Activated naive CD4-positive, alpha-beta T cell treated with anti-CD3 and anti-CD28 coated beads for 36 hours (primary cell): ENCODE results near the gene NAPB. TPM values are rescaled to one million over a fixed set of nuclear protein-coding genes. Genes with fewer than 3 reads are reported as not detected.
A peak's percentile ranks its signal among the peaks of the same experiment; 100 is the strongest.

Experiments used
- CTCF ChIA-PET: fragments of 350-600 bp; sonication (Branson Sonifier 250); formaldehyde crosslinking; loops from one replicate; lab custom pipeline; 2021; ENCODE audit warnings: antibody characterized with exemption; lab: Charles Lee
- DNase-seq: peaks from one replicate; pipeline ENCODE4 v3.0.0-alpha.2; 2020
- H3K27ac Mint-ChIP-seq: one replicate; pipeline ENCODE4 v1.8.0; 2021; ENCODE audit warnings: mild to moderate bottlenecking, mixed read lengths
- H3K27me3 Mint-ChIP-seq: one replicate; pipeline ENCODE4 v1.8.0; 2021; ENCODE audit warnings: low read depth, mixed read lengths
- H3K36me3 Mint-ChIP-seq: one replicate; pipeline ENCODE4 v1.8.0; 2021; ENCODE audit warnings: low read depth, mixed read lengths
- H3K4me1 Mint-ChIP-seq: one replicate; pipeline ENCODE4 v1.8.0; 2021; ENCODE audit warnings: low read depth, mixed read lengths
- H3K4me3 Mint-ChIP-seq: one replicate; pipeline ENCODE4 v1.8.0; 2021; ENCODE audit warnings: mild to moderate bottlenecking, moderate library complexity, mixed read lengths
- H3K9me3 Mint-ChIP-seq: one replicate; pipeline ENCODE4 v1.8.0; 2021; ENCODE audit warnings: mixed read lengths
- intact Hi-C: fragments of 100-400 bp; cut with micrococcal nuclease; formaldehyde crosslinking; loops from one replicate; pipeline ENCODE4 v1.15.1; 2023
- total RNA-seq, 2 experiments: library from RNA; stranded (reverse); gene quantifications; one replicate each; pipeline ENCODE4 v1.2.3, GENCODE V29; 2021

The NAPB gene
- total RNA-seq, 2 experiments from 2014 or later, result 5.4 to 7.6 TPM

DNA sequence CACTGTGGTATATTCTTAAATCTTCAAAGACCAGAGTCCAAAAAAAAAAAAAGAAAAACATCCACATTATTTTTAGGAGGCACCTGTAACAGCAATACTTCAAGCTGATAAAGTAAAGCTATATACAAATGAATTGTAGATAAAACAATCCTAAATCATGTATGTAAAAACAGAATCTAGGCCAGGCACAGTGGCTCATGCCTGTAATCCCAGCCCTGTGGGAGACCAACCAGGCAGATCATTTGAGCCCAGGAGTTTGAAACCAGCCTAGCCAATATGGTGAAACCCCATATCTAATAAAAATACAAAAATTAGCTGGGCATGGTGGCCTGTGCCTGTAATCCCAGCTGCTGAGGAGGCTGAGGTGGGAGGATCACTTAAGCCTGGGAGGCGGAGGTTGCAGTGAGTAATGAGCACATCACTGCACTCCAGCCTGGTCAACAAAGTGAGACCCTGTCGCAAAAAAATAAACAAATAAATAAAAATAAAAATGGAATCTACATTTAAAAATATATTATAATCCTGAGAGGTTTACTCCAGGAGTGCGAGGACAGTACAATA, 7.3 kb downstream of the NAPB start:
- Mint-ChIP-seq H3K9me3 (no peaks in the 10 kb centered on the region), H3K27ac (no peak overlapping the region), H3K36me3 (peaks cover 3% of the 10 kb centered on the region), H3K27me3 (no peaks in the 10 kb centered on the region), H3K4me1 (peaks cover 34% of the 10 kb centered on the region), H3K4me3 (no peak overlapping the region)
- DNase-seq, result no peak
- CTCF ChIA-PET, result no interaction called here
- intact Hi-C loops, result no loop called here

DNA sequence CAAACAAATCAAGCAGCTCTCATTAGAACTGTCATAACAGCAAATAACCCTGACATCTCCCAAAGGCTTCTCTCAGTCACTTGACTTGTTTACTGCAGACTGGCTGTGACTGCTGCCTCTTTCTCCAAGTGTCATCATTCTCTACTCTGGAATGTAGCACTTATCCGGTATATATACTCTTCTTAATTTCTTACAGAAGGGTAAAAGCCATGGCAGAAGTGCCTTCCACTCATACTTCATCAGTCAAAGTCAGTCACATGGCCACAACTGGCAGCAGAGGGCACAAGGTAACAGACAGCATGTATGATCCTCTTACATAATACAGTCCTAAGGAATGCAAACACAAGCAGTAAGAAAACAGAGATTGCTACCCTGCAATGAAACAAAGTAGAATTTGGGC, 9.3 kb downstream of the NAPB start:
- CTCF ChIA-PET, result no interaction called here
- Mint-ChIP-seq H3K9me3 (no peaks in the 10 kb centered on the region), H3K27ac (no peak overlapping the region), H3K27me3 (no peaks in the 10 kb centered on the region), H3K4me1 (peaks cover 43% of the 10 kb centered on the region), H3K4me3 (no peak overlapping the region), H3K36me3 (peaks cover 3% of the 10 kb centered on the region)
- intact Hi-C loops, result no loop called here
- DNase-seq, result no peak

DNA sequence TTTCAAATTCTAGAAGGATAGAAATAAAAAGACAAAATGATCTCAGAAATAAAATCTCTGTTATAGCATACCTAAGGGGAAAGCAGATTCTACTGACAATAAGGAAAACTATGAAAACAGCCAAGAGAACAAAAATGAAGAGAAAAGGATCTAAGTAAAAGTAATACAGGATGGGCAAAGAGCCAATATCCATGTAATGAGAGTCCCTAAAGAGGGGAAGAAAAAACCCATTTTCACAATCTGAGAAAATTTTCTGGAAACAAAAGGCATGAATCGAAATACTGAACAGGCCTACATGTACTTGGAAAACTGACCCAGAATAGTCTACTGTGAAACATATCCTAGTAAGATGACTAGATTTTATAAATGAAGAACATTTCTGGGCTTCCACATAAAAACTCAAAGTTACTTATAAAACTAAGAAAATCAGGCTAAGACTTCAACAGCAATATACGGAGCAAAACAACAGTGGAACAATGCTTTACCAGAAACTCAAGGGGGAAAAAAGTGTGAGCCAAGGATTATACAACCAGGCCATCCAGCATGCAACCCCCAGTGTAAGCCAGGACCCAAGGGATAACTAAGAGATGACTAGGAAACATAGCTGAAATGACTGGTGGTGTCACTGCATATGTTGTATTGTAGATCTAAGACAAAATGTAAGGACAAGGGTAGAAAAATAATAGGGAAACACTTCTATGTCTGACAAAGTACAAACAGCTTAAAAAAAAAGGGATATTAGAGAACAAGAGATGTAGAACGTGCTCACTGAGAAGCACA, 10.2 kb downstream of the NAPB start:
- Mint-ChIP-seq H3K27me3 (no peaks in the 10 kb centered on the region), H3K36me3 (peaks cover 3% of the 10 kb centered on the region), H3K27ac (no peak overlapping the region), H3K4me3 (no peak overlapping the region), H3K4me1 (peaks cover 40% of the 10 kb centered on the region), H3K9me3 (no peaks in the 10 kb centered on the region)
- DNase-seq, result no peak
- CTCF ChIA-PET, result no interaction called here
- intact Hi-C loops, result no loop called here

DNA sequence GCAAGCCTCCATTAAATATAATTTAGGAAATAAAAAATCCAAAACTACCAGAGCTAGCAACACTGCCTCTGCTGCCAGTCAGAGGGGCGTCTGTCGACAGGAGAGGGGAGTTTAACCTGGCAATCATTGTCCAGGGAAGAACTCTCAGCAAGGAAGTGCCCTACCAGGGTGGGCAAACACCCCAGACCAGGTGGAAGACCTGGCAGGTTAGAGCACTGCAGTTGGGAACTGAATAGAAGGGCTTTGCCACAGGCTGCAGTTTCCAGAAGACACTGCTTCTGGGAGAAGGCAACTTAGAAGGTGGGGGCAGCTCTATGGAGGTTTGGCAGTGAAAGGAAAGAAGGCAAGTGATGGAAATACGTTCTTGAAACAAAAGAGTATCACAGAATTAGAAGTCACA, 11.5 kb downstream of the NAPB start:
- DNase-seq, result no peak
- peaks cover 33% of the 10 kb centered on the region for H3K4me1 Mint-ChIP-seq

DNA sequence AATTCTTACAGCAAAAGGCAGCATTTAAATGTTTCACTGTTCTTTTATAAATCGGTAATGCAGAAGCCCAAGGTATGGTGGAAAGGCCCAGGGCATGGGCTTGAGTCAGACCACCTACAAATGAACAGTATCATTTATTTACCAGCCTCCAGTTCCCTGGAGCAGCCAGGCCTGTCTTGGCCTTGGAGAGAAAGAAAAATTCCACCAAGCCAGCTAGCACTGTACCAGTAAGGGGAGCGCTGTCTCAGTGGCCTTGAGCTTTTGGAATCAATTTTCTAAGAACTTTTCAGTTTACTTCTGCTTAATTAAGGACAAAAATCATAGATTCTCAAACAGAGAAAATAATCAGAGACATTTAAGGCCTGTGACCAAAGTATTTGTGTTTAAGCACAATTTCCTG, 12.3 kb downstream of the NAPB start:
- H3K27ac Mint-ChIP-seq, result no peak overlapping the region
- H3K36me3 Mint-ChIP-seq, result no peaks in the 10 kb centered on the region
- peaks cover 33% of the 10 kb centered on the region for H3K4me1 Mint-ChIP-seq
- H3K27me3 Mint-ChIP-seq, result no peaks in the 10 kb centered on the region
- no peaks in the 10 kb centered on the region for H3K9me3 Mint-ChIP-seq
- H3K4me3 Mint-ChIP-seq, result no peak overlapping the region
- CTCF ChIA-PET, result interaction anchor here (1.7 kb wide), 1 partner anchor 9 kb away, joined by 4 read pairs; no protein-coding TSS in a partner anchor
- DNase-seq, result no peak
- intact Hi-C loops, result loop anchor here (2.0 kb wide), 1 partner anchor 50 kb away; no protein-coding TSS in a partner anchor

More for the DNA sequence above, 11.5 kb downstream of the NAPB start:
- H3K27me3 Mint-ChIP-seq, result no peaks in the 10 kb centered on the region
- H3K36me3 Mint-ChIP-seq, result no peaks in the 10 kb centered on the region
- CTCF ChIA-PET, result interaction anchor here (1.7 kb wide), 1 partner anchor 8 kb away, joined by 4 read pairs; no protein-coding TSS in a partner anchor
- no peaks in the 10 kb centered on the region for H3K9me3 Mint-ChIP-seq
- H3K27ac Mint-ChIP-seq, result no peak overlapping the region
- intact Hi-C loops, result loop anchor here (2.0 kb wide), 1 partner anchor 51 kb away; no protein-coding TSS in a partner anchor
- H3K4me3 Mint-ChIP-seq, result no peak overlapping the region

DNA sequence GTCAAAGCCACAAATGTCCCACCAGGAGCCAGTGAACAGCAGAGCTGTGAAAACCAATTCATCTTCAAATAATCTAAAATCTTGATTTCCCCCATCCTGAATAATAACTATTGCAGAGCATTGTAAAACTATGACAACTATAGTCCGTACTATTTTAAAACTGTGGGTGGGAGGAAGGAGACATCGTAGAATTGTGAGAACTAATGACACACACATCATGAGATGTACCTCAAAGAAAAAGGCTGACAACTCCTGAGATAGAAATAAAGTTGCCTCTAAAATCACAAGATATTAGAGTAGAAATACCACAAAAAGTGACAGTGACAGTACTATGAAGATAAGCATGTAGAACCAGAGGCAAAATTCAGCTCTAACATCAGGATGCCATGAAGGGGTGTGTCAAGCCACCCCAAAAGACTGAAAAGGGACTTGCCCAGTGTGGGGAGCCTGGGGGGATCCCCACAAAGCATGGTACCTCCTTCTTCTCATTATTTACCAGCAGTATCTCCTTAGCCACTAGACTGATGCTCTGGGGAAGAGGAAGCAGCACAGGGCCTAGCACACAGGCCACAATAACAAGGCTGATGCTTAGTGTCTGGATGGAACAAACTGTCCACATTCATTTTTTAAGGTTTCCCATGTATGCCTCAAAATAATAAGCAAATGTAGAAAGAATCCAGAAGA, 13.4 kb downstream of the NAPB start:
- no peaks in the 10 kb centered on the region for H3K36me3 Mint-ChIP-seq
- H3K9me3 Mint-ChIP-seq, result no peaks in the 10 kb centered on the region
- H3K27me3 Mint-ChIP-seq, result no peaks in the 10 kb centered on the region
- CTCF ChIA-PET, result no interaction called here
- no peak overlapping the region for H3K4me3 Mint-ChIP-seq
- peak; percentile 32 for DNase-seq
- intact Hi-C loops, result loop anchor here (2.0 kb wide), 1 partner anchor 49 kb away; no protein-coding TSS in a partner anchor
- no peak overlapping the region for H3K27ac Mint-ChIP-seq
- H3K4me1 Mint-ChIP-seq, result peaks cover 26% of the 10 kb centered on the region

DNA sequence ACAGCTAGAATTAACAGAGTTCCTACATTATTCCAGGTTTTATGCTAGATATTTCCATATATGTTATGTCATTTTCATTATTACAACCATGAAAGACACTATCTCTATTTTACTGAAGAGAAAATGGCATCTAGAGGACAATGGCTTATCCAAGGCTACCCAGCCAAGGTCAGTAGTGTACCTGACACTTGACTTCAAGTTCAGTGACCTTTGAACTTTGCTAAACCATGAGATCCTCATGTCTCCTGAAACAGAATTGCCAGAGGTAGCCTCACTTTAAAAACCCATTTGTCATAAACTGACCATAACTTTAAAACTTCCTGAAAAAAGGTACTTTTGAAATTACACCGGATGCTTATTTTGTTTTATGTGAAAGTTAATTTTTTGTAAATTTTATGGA, 14.4 kb downstream of the NAPB start:
- no peak for DNase-seq
- Mint-ChIP-seq H3K27me3 (no peaks in the 10 kb centered on the region), H3K4me1 (peaks cover 22% of the 10 kb centered on the region), H3K27ac (no peak overlapping the region), H3K36me3 (no peaks in the 10 kb centered on the region), H3K9me3 (no peaks in the 10 kb centered on the region), H3K4me3 (no peak overlapping the region)
- CTCF ChIA-PET, result no interaction called here
- intact Hi-C loops, result no loop called here

DNA sequence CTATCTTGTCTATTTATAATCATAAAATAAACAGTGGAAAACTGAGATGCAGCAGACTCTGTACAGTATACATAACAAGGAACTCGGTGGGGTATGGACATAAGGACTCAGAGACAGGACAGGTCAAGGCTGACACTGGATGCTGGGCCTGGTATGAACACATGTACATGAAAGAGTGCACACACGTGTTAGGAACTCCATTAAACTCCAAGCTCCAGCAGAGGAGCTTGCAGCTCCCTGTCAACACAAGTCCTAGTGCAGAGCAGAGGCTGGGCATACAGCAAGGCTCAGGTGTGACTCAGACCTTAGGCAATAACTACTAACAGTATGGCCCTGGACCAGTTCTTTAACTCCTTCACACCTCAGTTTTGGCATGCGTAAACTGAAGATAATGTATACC, 17.1 kb downstream of the NAPB start:
- no peak overlapping the region for H3K4me3 Mint-ChIP-seq
- no peaks in the 10 kb centered on the region for H3K9me3 Mint-ChIP-seq
- CTCF ChIA-PET, result interaction anchor here (1.4 kb wide), 1 partner anchor 37 kb away, joined by 3 read pairs; no protein-coding TSS in a partner anchor
- DNase-seq, result no peak
- H3K36me3 Mint-ChIP-seq, result peaks cover 2% of the 10 kb centered on the region
- peaks cover 32% of the 10 kb centered on the region for H3K4me1 Mint-ChIP-seq
- no peak overlapping the region for H3K27ac Mint-ChIP-seq
- H3K27me3 Mint-ChIP-seq, result no peaks in the 10 kb centered on the region
- intact Hi-C loops, result no loop called here

DNA sequence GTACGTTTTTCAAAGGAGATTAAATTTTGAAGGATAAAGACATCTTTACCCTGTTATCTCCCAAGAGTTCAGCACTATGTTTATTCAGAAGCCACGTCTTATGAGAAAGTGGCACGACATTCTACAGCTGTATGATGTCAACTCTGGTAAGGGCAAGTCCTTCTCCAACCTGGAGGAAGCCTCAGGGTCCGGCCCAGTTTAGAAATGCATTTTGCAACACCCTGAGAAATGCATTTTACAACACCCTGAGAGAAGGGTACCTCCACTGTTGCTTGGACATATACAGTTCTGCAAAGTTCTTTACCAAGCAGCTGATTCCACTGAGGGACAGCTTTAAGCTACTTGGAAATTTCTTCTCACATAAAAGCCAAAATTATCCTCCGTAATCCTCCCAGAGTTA, 17.5 kb downstream of the NAPB start:
- no peak overlapping the region for H3K4me3 Mint-ChIP-seq
- DNase-seq, result no peak
- H3K4me1 Mint-ChIP-seq, result peaks cover 35% of the 10 kb centered on the region
- no peaks in the 10 kb centered on the region for H3K27me3 Mint-ChIP-seq
- intact Hi-C loops, result no loop called here
- H3K27ac Mint-ChIP-seq, result no peak overlapping the region
- peaks cover 2% of the 10 kb centered on the region for H3K36me3 Mint-ChIP-seq
- no peaks in the 10 kb centered on the region for H3K9me3 Mint-ChIP-seq
- CTCF ChIA-PET, result interaction anchor here (1.2 to 1.4 kb wide), 2 partner anchors 16 to 38 kb away, joined by 3 read pairs; no protein-coding TSS in a partner anchor

DNA sequence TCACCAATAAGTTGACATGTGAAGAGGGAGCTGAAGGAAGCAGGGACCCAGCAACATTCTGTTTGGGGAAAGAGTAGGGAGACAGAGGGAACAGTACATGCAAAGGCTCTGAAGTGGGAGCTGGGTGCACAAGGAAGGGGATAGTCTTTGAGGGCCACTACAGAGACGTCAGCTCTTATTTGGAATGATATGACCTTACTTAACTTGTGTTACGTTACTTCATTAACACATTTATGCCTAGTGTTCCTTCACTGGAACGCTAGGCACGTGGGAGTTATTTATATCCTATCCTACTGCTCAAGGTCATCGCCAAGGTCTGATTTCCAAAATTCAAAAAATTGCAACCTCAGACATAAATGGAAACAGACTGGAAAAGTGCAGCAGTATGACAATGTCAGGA, 20.2 kb downstream of the NAPB start:
- peaks cover 27% of the 10 kb centered on the region for H3K4me1 Mint-ChIP-seq
- CTCF ChIA-PET, result interaction anchor here (0.6 kb wide), 2 partner anchors 34 to 358 kb away, joined by 4 read pairs; no protein-coding TSS in a partner anchor
- intact Hi-C loops, result no loop called here
- no peak overlapping the region for H3K27ac Mint-ChIP-seq
- no peak overlapping the region for H3K4me3 Mint-ChIP-seq
- DNase-seq, result no peak
- H3K27me3 Mint-ChIP-seq, result no peaks in the 10 kb centered on the region
- H3K9me3 Mint-ChIP-seq, result no peaks in the 10 kb centered on the region
- H3K36me3 Mint-ChIP-seq, result peaks cover 6% of the 10 kb centered on the region

DNA sequence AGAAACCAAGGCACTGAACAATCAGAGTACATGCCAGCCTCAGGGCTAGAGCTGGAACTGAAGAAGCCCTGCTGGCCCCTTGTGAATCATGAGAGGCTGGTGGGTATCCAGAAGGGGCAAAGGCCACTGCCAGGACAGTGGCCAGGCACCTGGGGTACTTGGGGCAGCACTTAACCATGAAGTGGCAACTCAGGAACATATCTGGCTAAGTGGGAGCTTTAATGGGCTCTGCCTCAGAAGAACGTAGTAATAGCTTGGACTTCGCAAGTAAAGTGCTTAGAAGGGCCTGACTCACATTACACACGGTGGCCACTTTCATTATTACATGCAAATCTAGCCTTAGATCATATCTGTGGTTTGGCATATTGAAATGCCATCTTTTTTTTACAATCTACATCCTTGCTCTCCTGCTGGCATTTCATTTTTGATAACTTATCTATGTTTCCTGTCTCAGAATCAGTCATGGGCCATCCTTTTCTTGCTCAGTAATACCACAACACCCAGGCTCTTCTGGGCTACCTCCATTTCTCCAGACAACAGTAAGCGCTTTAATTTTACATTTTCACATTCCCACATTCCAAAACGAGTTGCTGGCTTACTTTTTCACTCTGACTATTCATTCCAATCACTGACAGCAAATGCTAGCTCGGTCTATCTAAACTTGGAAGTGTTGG, 21.6 kb downstream of the NAPB start:
- Mint-ChIP-seq H3K27ac (no peak overlapping the region), H3K27me3 (no peaks in the 10 kb centered on the region), H3K4me3 (no peak overlapping the region), H3K4me1 (peaks cover 27% of the 10 kb centered on the region), H3K36me3 (peaks cover 10% of the 10 kb centered on the region), H3K9me3 (no peaks in the 10 kb centered on the region)
- CTCF ChIA-PET, result interaction anchor here (1.0 kb wide), 1 partner anchor 20 kb away, joined by 3 read pairs; no protein-coding TSS in a partner anchor
- peak; percentile 15 for DNase-seq
- intact Hi-C loops, result loop anchor here (1.0 kb wide), 3 partner anchors 22 to 49 kb away; partner anchors contain the start of genes NAPB and NXT1

DNA sequence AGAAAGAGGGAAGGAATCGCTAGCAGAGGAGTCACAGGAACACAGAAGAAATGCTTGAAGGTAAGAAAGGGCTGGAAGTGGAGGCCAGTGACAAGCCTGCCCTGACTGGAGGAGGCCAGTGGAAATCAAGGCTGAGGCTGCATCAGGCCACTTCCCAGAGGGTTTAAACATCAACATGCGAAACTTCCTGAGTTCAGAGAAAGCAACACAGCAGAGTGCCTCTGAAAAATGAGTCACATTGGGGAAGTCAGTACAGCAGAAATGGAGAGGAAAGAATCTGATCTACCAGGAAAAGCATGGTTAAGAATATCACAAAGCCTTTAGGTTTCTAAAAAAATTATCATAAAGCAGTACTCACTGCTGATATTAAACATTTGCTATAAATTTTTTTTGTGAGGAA, 23.3 kb downstream of the NAPB start:
- Mint-ChIP-seq H3K27me3 (no peaks in the 10 kb centered on the region), H3K36me3 (peaks cover 20% of the 10 kb centered on the region), H3K4me1 (peaks cover 27% of the 10 kb centered on the region), H3K27ac (no peak overlapping the region), H3K9me3 (no peaks in the 10 kb centered on the region), H3K4me3 (no peak overlapping the region)
- intact Hi-C loops, result no loop called here
- CTCF ChIA-PET, result no interaction called here
- no peak for DNase-seq
